ENCODE data around the gene DNAH3. TPM values are rescaled to one million over a fixed set of nuclear protein-coding genes. Genes with fewer than 3 reads are reported as not detected.
"Not testable (repeated sequence)": the region's sequence is repeated elsewhere in the genome, so short reads cannot be mapped to it uniquely, and the experiment has no call there.

DNAH3 gene
- total and polyA plus RNA-seq, 2 donors = 0.09 to 0.30 TPM

- H3K4me1 ChIP-seq (ENCODE audit: control insufficient read depth in 2 of 2, insufficient read depth in 2 of 2, low read length in 2 of 2); H3K36me3 ChIP-seq (ENCODE audit: control insufficient read depth in 2 of 2, insufficient read depth in 2 of 2, low read length in 1 of 2); H3K4me3 ChIP-seq (ENCODE audit: low read length in 2 of 2); DNase-seq (ENCODE audit: low read depth in 6 of 9, low spot score in 9 of 9); H3K27ac ChIP-seq (ENCODE audit: low read depth in 1 of 2, low read length in 1 of 2); H3K27me3 ChIP-seq (ENCODE audit: control insufficient read depth in 2 of 2, insufficient read depth in 1 of 2, low read length in 1 of 2); H3K9me3 ChIP-seq (ENCODE audit: control insufficient read depth in 2 of 2, insufficient read depth in 1 of 2, low read length in 1 of 2): not testable (repeated sequence)
- WGBS = 87% methylated on average over 51 of the region's 51 CpGs
These were observed 1.7 kb upstream of the DNAH3 start for GRCh38 chr16:21152160-21153030.

- Histone ChIP-seq H3K27me3 (ENCODE audit: control insufficient read depth in 2 of 2, insufficient read depth in 1 of 2, low read length in 1 of 2) (no peaks in the 10 kb centered on the region), H3K9me3 (ENCODE audit: control insufficient read depth in 2 of 2, insufficient read depth in 1 of 2, low read length in 1 of 2) (no peaks in the 10 kb centered on the region), H3K4me3 (ENCODE audit: low read length in 2 of 2) (no peak overlapping the region), H3K36me3 (ENCODE audit: control insufficient read depth in 2 of 2, insufficient read depth in 2 of 2, low read length in 1 of 2) (no peaks in the 10 kb centered on the region), H3K27ac (ENCODE audit: low read depth in 1 of 2, low read length in 1 of 2) (no peak overlapping the region), H3K4me1 (ENCODE audit: control insufficient read depth in 2 of 2, insufficient read depth in 2 of 2, low read length in 2 of 2) (no peaks in the 10 kb centered on the region)
- WGBS = 73% methylated on average over 5 of the region's 5 CpGs
- DNase-seq (ENCODE audit: low read depth in 6 of 9, low spot score in 9 of 9) = no peak
These were observed 4.9 kb downstream of the DNAH3 start for GRCh38 chr16:21145738-21146137.

DNA sequence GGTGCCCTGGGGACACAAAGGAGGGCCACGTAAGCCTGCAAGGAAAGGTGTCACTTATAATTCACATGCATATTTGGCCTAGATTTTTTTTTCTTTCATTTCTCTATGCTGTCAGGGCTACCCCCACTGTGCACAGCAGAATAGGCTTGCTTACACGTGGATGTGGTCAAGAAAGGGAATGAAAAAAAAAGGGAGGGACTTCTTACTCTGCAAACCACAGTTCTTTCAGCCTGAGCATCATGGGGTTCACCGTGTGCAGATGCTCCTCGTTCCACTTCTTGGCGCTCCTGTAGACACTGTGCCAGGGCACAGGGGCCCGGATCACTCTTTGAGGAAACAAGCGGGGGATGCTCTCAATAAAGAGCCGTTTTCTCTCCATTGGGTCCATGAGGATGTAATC lies 16.6 kb downstream of the DNAH3 start:
- 81% methylated on average over 8 of the region's 8 CpGs for WGBS

GRCh38 chr16:21130811-21131210 lies 19.8 kb downstream of the DNAH3 start:
- Histone ChIP-seq H3K4me1 (ENCODE audit: control insufficient read depth in 2 of 2, insufficient read depth in 2 of 2, low read length in 2 of 2) (no peaks in the 10 kb centered on the region), H3K9me3 (ENCODE audit: control insufficient read depth in 2 of 2, insufficient read depth in 1 of 2, low read length in 1 of 2) (no peaks in the 10 kb centered on the region), H3K4me3 (ENCODE audit: low read length in 2 of 2) (no peak overlapping the region), H3K27me3 (ENCODE audit: control insufficient read depth in 2 of 2, insufficient read depth in 1 of 2, low read length in 1 of 2) (no peaks in the 10 kb centered on the region), H3K27ac (ENCODE audit: low read depth in 1 of 2, low read length in 1 of 2) (no peak overlapping the region), H3K36me3 (ENCODE audit: control insufficient read depth in 2 of 2, insufficient read depth in 2 of 2, low read length in 1 of 2) (no peaks in the 10 kb centered on the region)
- WGBS = 95% methylated on average over 3 of the region's 3 CpGs
- DNase-seq (ENCODE audit: low read depth in 6 of 9, low spot score in 9 of 9) = no peak

More for the DNA sequence above, 16.6 kb downstream of the DNAH3 start:
- Histone ChIP-seq H3K4me3 (ENCODE audit: low read length in 2 of 2) (no peak overlapping the region), H3K36me3 (ENCODE audit: control insufficient read depth in 2 of 2, insufficient read depth in 2 of 2, low read length in 1 of 2) (no peaks in the 10 kb centered on the region), H3K4me1 (ENCODE audit: control insufficient read depth in 2 of 2, insufficient read depth in 2 of 2, low read length in 2 of 2) (no peaks in the 10 kb centered on the region), H3K9me3 (ENCODE audit: control insufficient read depth in 2 of 2, insufficient read depth in 1 of 2, low read length in 1 of 2) (no peaks in the 10 kb centered on the region), H3K27ac (ENCODE audit: low read depth in 1 of 2, low read length in 1 of 2) (no peak overlapping the region), H3K27me3 (ENCODE audit: control insufficient read depth in 2 of 2, insufficient read depth in 1 of 2, low read length in 1 of 2) (no peaks in the 10 kb centered on the region)
- DNase-seq (ENCODE audit: low read depth in 6 of 9, low spot score in 9 of 9) = no peak

DNA sequence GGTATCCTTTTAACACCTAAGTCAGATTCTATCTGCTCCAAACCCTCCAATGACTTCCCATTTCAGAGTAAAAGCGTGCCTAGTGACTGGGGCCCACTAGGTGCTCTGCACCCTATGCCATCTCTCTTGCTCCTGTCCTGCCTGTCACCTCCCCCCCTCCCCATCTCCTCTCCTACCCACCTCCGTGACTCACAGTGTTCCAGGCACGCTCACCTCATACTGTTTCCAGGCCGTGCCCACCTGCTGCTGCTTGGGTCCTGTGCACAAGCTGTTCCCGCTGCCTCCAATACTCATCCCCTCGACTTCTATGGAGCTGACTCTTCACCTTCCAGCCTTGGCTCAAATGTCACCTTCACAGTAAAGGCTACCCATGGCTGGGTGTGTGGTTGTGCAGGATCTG lies 21.7 kb downstream of the DNAH3 start:
- no peaks in the 10 kb centered on the region for H3K27me3 ChIP-seq (ENCODE audit: control insufficient read depth in 2 of 2, insufficient read depth in 1 of 2, low read length in 1 of 2)
- no peaks in the 10 kb centered on the region for H3K36me3 ChIP-seq (ENCODE audit: control insufficient read depth in 2 of 2, insufficient read depth in 2 of 2, low read length in 1 of 2)
- H3K27ac ChIP-seq (ENCODE audit: low read depth in 1 of 2, low read length in 1 of 2) = no peak overlapping the region
- H3K9me3 ChIP-seq (ENCODE audit: control insufficient read depth in 2 of 2, insufficient read depth in 1 of 2, low read length in 1 of 2) = no peaks in the 10 kb centered on the region
- H3K4me3 ChIP-seq (ENCODE audit: low read length in 2 of 2) = no peak overlapping the region
- H3K4me1 ChIP-seq (ENCODE audit: control insufficient read depth in 2 of 2, insufficient read depth in 2 of 2, low read length in 2 of 2) = no peaks in the 10 kb centered on the region
- WGBS = 96% methylated on average over 6 of the region's 6 CpGs
- no peak for DNase-seq (ENCODE audit: low read depth in 6 of 9, low spot score in 9 of 9)

GRCh38 chr16:21126518-21126917 lies 24.1 kb downstream of the DNAH3 start:
- Histone ChIP-seq H3K27me3 (ENCODE audit: control insufficient read depth in 2 of 2, insufficient read depth in 1 of 2, low read length in 1 of 2) (no peaks in the 10 kb centered on the region), H3K27ac (ENCODE audit: low read depth in 1 of 2, low read length in 1 of 2) (no peak overlapping the region), H3K4me3 (ENCODE audit: low read length in 2 of 2) (no peak overlapping the region), H3K4me1 (ENCODE audit: control insufficient read depth in 2 of 2, insufficient read depth in 2 of 2, low read length in 2 of 2) (no peaks in the 10 kb centered on the region), H3K9me3 (ENCODE audit: control insufficient read depth in 2 of 2, insufficient read depth in 1 of 2, low read length in 1 of 2) (no peaks in the 10 kb centered on the region), H3K36me3 (ENCODE audit: control insufficient read depth in 2 of 2, insufficient read depth in 2 of 2, low read length in 1 of 2) (no peaks in the 10 kb centered on the region)
- WGBS = 90% methylated on average over 7 of the region's 7 CpGs
- DNase-seq (ENCODE audit: low read depth in 6 of 9, low spot score in 9 of 9) = no peak

DNA sequence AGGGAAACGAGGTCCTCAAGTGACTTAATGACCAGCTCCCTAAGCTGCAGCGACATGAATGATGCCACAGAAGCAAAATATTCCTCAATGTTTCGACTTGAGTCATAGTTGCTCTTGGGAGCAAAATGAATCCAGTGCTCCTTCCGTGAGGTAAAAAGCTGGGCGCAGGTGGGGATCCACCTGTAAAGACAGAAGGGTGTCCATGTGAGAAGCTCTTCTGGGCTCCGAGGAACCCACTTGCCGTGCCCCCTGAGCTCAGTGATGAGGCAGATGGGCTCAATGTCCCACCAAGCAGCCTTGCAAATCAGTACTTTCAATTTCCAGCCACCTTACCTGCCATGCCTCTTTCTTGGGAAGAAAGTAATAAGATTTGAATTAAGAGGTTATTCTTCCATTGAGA lies 25.5 kb downstream of the DNAH3 start:
- Histone ChIP-seq H3K4me3 (ENCODE audit: low read length in 2 of 2) (no peak overlapping the region), H3K9me3 (ENCODE audit: control insufficient read depth in 2 of 2, insufficient read depth in 1 of 2, low read length in 1 of 2) (no peaks in the 10 kb centered on the region), H3K36me3 (ENCODE audit: control insufficient read depth in 2 of 2, insufficient read depth in 2 of 2, low read length in 1 of 2) (no peaks in the 10 kb centered on the region), H3K27me3 (ENCODE audit: control insufficient read depth in 2 of 2, insufficient read depth in 1 of 2, low read length in 1 of 2) (no peaks in the 10 kb centered on the region), H3K4me1 (ENCODE audit: control insufficient read depth in 2 of 2, insufficient read depth in 2 of 2, low read length in 2 of 2) (no peaks in the 10 kb centered on the region), H3K27ac (ENCODE audit: low read depth in 1 of 2, low read length in 1 of 2) (no peak overlapping the region)
- 95% methylated on average over 7 of the region's 7 CpGs for whole genome bisulfite sequencing
- no peak for DNase-seq (ENCODE audit: low read depth in 6 of 9, low spot score in 9 of 9)

DNA sequence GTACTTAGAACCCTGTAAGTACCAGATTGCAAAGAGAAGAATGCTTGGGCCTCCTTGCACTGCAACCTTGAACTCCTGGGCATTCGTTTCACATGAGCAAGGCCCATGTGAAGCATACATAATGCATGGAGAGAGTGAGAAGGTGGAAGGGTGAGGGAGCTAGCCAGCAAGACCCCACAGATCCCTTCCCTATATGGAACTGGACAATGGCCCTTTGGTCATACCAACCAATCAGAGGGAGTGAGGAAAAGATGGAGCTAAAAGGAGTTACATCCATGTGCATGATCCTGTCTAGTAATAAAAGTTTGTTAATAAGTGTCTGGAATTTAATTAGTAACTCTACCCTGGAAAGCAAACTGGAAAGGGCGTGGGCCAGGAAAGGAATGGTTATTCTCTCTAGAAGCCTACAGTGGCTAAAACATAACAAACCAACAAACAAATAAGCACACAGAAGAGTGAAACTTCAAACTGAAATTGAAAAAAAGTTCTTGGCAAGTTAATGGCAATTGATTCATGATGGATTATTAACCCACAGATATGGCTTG lies 29.6 kb downstream of the DNAH3 start:
- 69% methylated on average over 2 of the region's 2 CpGs for WGBS
- no peak overlapping the region for H3K27ac ChIP-seq (ENCODE audit: low read depth in 1 of 2, low read length in 1 of 2)
- H3K4me3 ChIP-seq (ENCODE audit: low read length in 2 of 2) = no peak overlapping the region
- H3K36me3 ChIP-seq (ENCODE audit: control insufficient read depth in 2 of 2, insufficient read depth in 2 of 2, low read length in 1 of 2) = no peaks in the 10 kb centered on the region
- H3K4me1 ChIP-seq (ENCODE audit: control insufficient read depth in 2 of 2, insufficient read depth in 2 of 2, low read length in 2 of 2) = no peaks in the 10 kb centered on the region
- no peaks in the 10 kb centered on the region for H3K27me3 ChIP-seq (ENCODE audit: control insufficient read depth in 2 of 2, insufficient read depth in 1 of 2, low read length in 1 of 2)
- H3K9me3 ChIP-seq (ENCODE audit: control insufficient read depth in 2 of 2, insufficient read depth in 1 of 2, low read length in 1 of 2) = no peaks in the 10 kb centered on the region
- no peak for DNase-seq (ENCODE audit: low read depth in 6 of 9, low spot score in 9 of 9)

GRCh38 chr16:21117567-21117966 lies 33.1 kb downstream of the DNAH3 start:
- no peak for DNase-seq (ENCODE audit: low read depth in 6 of 9, low spot score in 9 of 9)
- no peak overlapping the region for H3K4me3 ChIP-seq (ENCODE audit: low read length in 2 of 2)
- 85% methylated on average over 4 of the region's 4 CpGs for WGBS

More at GRCh38 chr16:21117567-21117966, 33.1 kb downstream of the DNAH3 start:
- Histone ChIP-seq H3K4me1 (ENCODE audit: control insufficient read depth in 2 of 2, insufficient read depth in 2 of 2, low read length in 2 of 2) (no peaks in the 10 kb centered on the region), H3K36me3 (ENCODE audit: control insufficient read depth in 2 of 2, insufficient read depth in 2 of 2, low read length in 1 of 2) (no peaks in the 10 kb centered on the region), H3K9me3 (ENCODE audit: control insufficient read depth in 2 of 2, insufficient read depth in 1 of 2, low read length in 1 of 2) (no peaks in the 10 kb centered on the region), H3K27me3 (ENCODE audit: control insufficient read depth in 2 of 2, insufficient read depth in 1 of 2, low read length in 1 of 2) (no peaks in the 10 kb centered on the region), H3K27ac (ENCODE audit: low read depth in 1 of 2, low read length in 1 of 2) (no peak overlapping the region)
